ENCODE data around the gene ZNF584. TPM values are rescaled to one million over a fixed set of nuclear protein-coding genes. Genes with fewer than 3 reads are reported as not detected.

ZNF584 gene
- polyA plus RNA-seq, 6 donors from 2014 or later = 3.6 to 6.2 (median 4.5) TPM

Other genes starting within 250 kb of the ZNF584 start
- 10 to 100 TPM; 45.1 to 65.9 (median 55.5) TPM for gene ZNF274, start 225.6 kb upstream of the ZNF584 start, polyA plus RNA-seq (ENCODE audit: low read depth in 6 of 6)
- 10 to 100 TPM; 16.4 to 41.1 (median 23.1) TPM for gene ZNF544, start 179.7 kb upstream of the ZNF584 start, polyA plus RNA-seq (ENCODE audit: low read depth in 6 of 6)
- 1 to 10 TPM in 1 of 6 donors, under 1 TPM in 4, not detected in 1; 0.21 to 1.0 (median 0.70) TPM for gene ZNF8, start 129.7 kb upstream of the ZNF584 start, polyA plus RNA-seq (ENCODE audit: low read depth in 6 of 6)
- gene ERVK3-1, start 103.3 kb upstream of the ZNF584 start, polyA plus RNA-seq (ENCODE audit: low read depth in 6 of 6) = 10 to 100 TPM; 47.2 to 88.7 (median 74.6) TPM
- gene ZSCAN22, start 81.7 kb upstream of the ZNF584 start, polyA plus RNA-seq (ENCODE audit: low read depth in 6 of 6) = 1 to 10 TPM in 5 of 6 donors, not detected in 1; 1.5 to 5.2 (median 2.1) TPM
- 10 to 100 TPM; 30.6 to 68.3 (median 50.9) TPM for gene A1BG, start 55.2 kb upstream of the ZNF584 start, polyA plus RNA-seq (ENCODE audit: low read depth in 6 of 6)
- gene ZNF497, start 45.9 kb upstream of the ZNF584 start, polyA plus RNA-seq (ENCODE audit: low read depth in 6 of 6) = 1 to 10 TPM in 3 of 6 donors, under 1 TPM in 3; 0.23 to 2.3 (median 1.5) TPM
- 10 to 100 TPM in 2 of 6 donors, 1 to 10 TPM in 4; 7.5 to 13.5 (median 8.5) TPM for gene ZNF837, start 27.6 kb upstream of the ZNF584 start, polyA plus RNA-seq (ENCODE audit: low read depth in 6 of 6)
- 1,000 to 10,000 TPM; 1,545 to 2,332 (median 1,783) TPM for gene RPS5, start 21.4 kb upstream of the ZNF584 start, polyA plus RNA-seq (ENCODE audit: low read depth in 6 of 6)
- not detected for gene RNF225, start 13.0 kb upstream of the ZNF584 start, polyA plus RNA-seq (ENCODE audit: low read depth in 6 of 6)
- gene ZNF132, start 31.5 kb downstream of the ZNF584 start, polyA plus RNA-seq (ENCODE audit: low read depth in 6 of 6) = 1 to 10 TPM in 5 of 6 donors, not detected in 1; 2.1 to 3.8 (median 3.2) TPM
- 1 to 10 TPM in 5 of 6 donors, under 1 TPM in 1; 0.96 to 3.7 (median 2.4) TPM for gene ZNF324B, start 43.0 kb downstream of the ZNF584 start, polyA plus RNA-seq (ENCODE audit: low read depth in 6 of 6)
- gene ZNF324, start 58.4 kb downstream of the ZNF584 start, polyA plus RNA-seq (ENCODE audit: low read depth in 6 of 6) = 10 to 100 TPM in 5 of 6 donors, 1 to 10 TPM in 1; 8.5 to 30.0 (median 14.4) TPM
- 1 to 10 TPM; 4.1 to 6.2 (median 5.0) TPM for gene ZNF446, start 67.7 kb downstream of the ZNF584 start, polyA plus RNA-seq (ENCODE audit: low read depth in 6 of 6)
- gene SLC27A5, start 103.3 kb downstream of the ZNF584 start, polyA plus RNA-seq (ENCODE audit: low read depth in 6 of 6) = 10 to 100 TPM; 12.0 to 17.8 (median 12.7) TPM
- 1 to 10 TPM; 3.3 to 6.8 (median 4.8) TPM for gene ZBTB45, start 111.2 kb downstream of the ZNF584 start, polyA plus RNA-seq (ENCODE audit: low read depth in 6 of 6)
- gene TRIM28, start 135.4 kb downstream of the ZNF584 start, polyA plus RNA-seq (ENCODE audit: low read depth in 6 of 6) = 100 to 1,000 TPM in 1 of 6 donors, 10 to 100 TPM in 5; 25.7 to 100 (median 50.8) TPM
- 100 to 1,000 TPM; 109 to 169 (median 122) TPM for gene CHMP2A, start 146.5 kb downstream of the ZNF584 start, polyA plus RNA-seq (ENCODE audit: low read depth in 6 of 6)
- 10 to 100 TPM; 10.8 to 24.2 (median 16.8) TPM for gene UBE2M, start 150.0 kb downstream of the ZNF584 start, polyA plus RNA-seq (ENCODE audit: low read depth in 6 of 6)
- gene MZF1, start 164.7 kb downstream of the ZNF584 start, polyA plus RNA-seq (ENCODE audit: low read depth in 6 of 6) = 10 to 100 TPM in 2 of 6 donors, 1 to 10 TPM in 4; 6.6 to 14.8 (median 9.3) TPM